Stomach (tissue), 9 donors: ENCODE data around the gene ARFGAP1. TPM values are rescaled to one million over a fixed set of nuclear protein-coding genes. Genes with fewer than 3 reads are reported as not detected.

ENCODE experiments used
- DNase-seq, 2 donors: peaks; one replicate each; pipeline versions ENCODE4 v3.0.0 to v3.0.0-alpha.2; 2013 to 2019
- H3K27ac ChIP-seq, 5 donors: fragments of 200-600 bp in 4 of 5; sonication (generic) in 4 of 5; one replicate each; pipeline ENCODE4 v1.5.1; 2013 to 2019; ENCODE audit warnings: mild to moderate bottlenecking in 1 of 5, moderate library complexity in 1 of 5
- H3K27me3 ChIP-seq, 3 donors: fragments of 200-600 bp; sonication (generic); one replicate each; pipeline ENCODE4 v1.5.1; 2017 to 2019; ENCODE audit warnings: mixed run types in 1 of 3
- H3K36me3 ChIP-seq, 4 donors: fragments of 200-600 bp; sonication (generic); 1 replicate in 3 of 4; 2 replicates in 1 of 4; pipeline ENCODE4 v1.5.1; 2016 to 2019
- H3K4me1 ChIP-seq, 4 donors: fragments of 200-600 bp; sonication (generic); one replicate each; pipeline ENCODE4 v1.5.1; 2016 to 2019
- H3K4me3 ChIP-seq, 4 donors: fragments of 200-600 bp; sonication (generic) in 3 of 4; one replicate each; pipeline ENCODE4 v1.5.1; 2016 to 2019; ENCODE audit warnings: mild to moderate bottlenecking in 1 of 4
- H3K9me3 ChIP-seq, 4 donors: fragments of 200-600 bp; sonication (generic); one replicate each; pipeline ENCODE4 v1.5.1; 2016 to 2019
- CTCF ChIP-seq, 7 experiments: fragments of 450-650 bp in 4 of 7; fragments of 200-600 bp in 3 of 7; sonication (generic) in 3 of 7; IDR thresholded peaks; one replicate each; pipeline ENCODE4 v1.5.1; 2016 to 2019; ENCODE audit warnings: antibody characterized with exemption in 7 of 7, control low read depth in 2 of 7, mild to moderate bottlenecking in 1 of 7
- EP300 ChIP-seq: sonication (generic); formaldehyde crosslinking; IDR thresholded peaks from one replicate; pipeline ENCODE4 v1.6.1; 2017; ENCODE audit warnings: antibody characterized with exemption
- POLR2A ChIP-seq, 4 donors: fragments of 450-650 bp; IDR thresholded peaks; one replicate each; pipeline ENCODE4 v1.6.1; 2016; ENCODE audit warnings: antibody characterized with exemption in 4 of 4, control low read depth in 2 of 4, mild to moderate bottlenecking in 1 of 4, moderate library complexity in 1 of 4
- POLR2AphosphoS5 ChIP-seq, 3 donors: sonication (generic); formaldehyde crosslinking; IDR thresholded peaks; one replicate each; pipeline ENCODE4 v1.6.1; 2016; ENCODE audit warnings: antibody characterized with exemption in 3 of 3
- WGBS, 5 donors: extraction: QIAGEN DNeasy Blood & Tissue Kit in 3 of 5; methylation state at CpG; one replicate each; pipeline versions ENCODE4 v1.1.5 to v1.1.7; 2013 to 2018; 5-methylcytosine and 5-hydroxymethylcytosine counted together
- intact Hi-C: fragments of 100-400 bp; cut with DNase I; formaldehyde crosslinking; loops from one replicate; pipeline ENCODE4 v1.15.1; 2023; ENCODE audit warnings: low total_unique reads
- polyA plus RNA-seq, 3 donors: library from polyadenylated mRNA; stranded (reverse); fragments of 200-250 nt; gene quantifications; one replicate each; pipeline ENCODE4 v1.2.3, GENCODE V29; 2013
- total RNA-seq, 5 donors: library from RNA; depleted of rRNA; stranded (reverse); fragments of >200 nt; gene quantifications; one replicate each; pipeline versions ENCODE4 v1.1.0 to v1.2.3, GENCODE V29; 2014 to 2016
- donor health status: healthy with polysubstance abuse.
- donor health status: Bipolar disorder and iron deficiency.
- donor health status: healthy.

Gene ARFGAP1
- total and polyA plus RNA-seq, 8 donors: 51.3 to 146 (median 59.4) TPM

- intact Hi-C loops: no loop called here
- 16 to 34% (median 25%) methylated on average over 17 to 20 of the region's 20 CpGs for WGBS, 5 donors
- no peak for DNase-seq
- peak overlapping the region; percentile 92 to 100 (median 99) for H3K4me3 ChIP-seq
- H3K4me1 ChIP-seq: peaks cover 21 to 35% (median 29%) of the 10 kb centered on the region in 4 donors
- H3K36me3 ChIP-seq: peaks cover 30 to 37% (median 35%) of the 10 kb centered on the region in 4 donors
- H3K27ac ChIP-seq: peak overlapping the region in 1 of 5 donors; percentile 88
- no peak for TF ChIP-seq CTCF (IDR thresholded peaks at IDR 0.05)
- no peaks in the 10 kb centered on the region for H3K9me3 ChIP-seq
- H3K27me3 ChIP-seq: no peaks in the 10 kb centered on the region
Measured at GRCh38 chr20:63273635-63274380, 1.2 kb downstream of the ARFGAP1 start.

GRCh38 chr20:63274381-63275228, 2.0 kb downstream of the ARFGAP1 start:
- Histone ChIP-seq H3K27me3 (no peaks in the 10 kb centered on the region), H3K4me1 (peaks cover 21 to 35% (median 29%) of the 10 kb centered on the region in 4 donors), H3K9me3 (no peaks in the 10 kb centered on the region), H3K36me3 (peaks cover 38 to 45% (median 43%) of the 10 kb centered on the region in 4 donors), H3K27ac (no peak overlapping the region), H3K4me3 (peak overlapping the region in 2 of 4 donors; percentile 92 to 98)
- TF ChIP-seq CTCF (IDR thresholded peaks at IDR 0.05) (no peak), EP300 (no peak), POLR2A (IDR thresholded peaks at IDR 0.05) (no peak), POLR2AphosphoS5 (IDR thresholded peaks at IDR 0.05) (no peak)
- intact Hi-C loops: no loop called here
- WGBS, 5 donors: 59 to 74% (median 65%) methylated on average over 13 to 17 of the region's 17 CpGs
- no peak for DNase-seq

- no peak for TF ChIP-seq EP300
- no peak for TF ChIP-seq POLR2AphosphoS5 (IDR thresholded peaks at IDR 0.05)
- TF ChIP-seq CTCF (IDR thresholded peaks at IDR 0.05): no peak
- no peak for TF ChIP-seq POLR2A (IDR thresholded peaks at IDR 0.05)
- Histone ChIP-seq H3K27ac (no peak overlapping the region), H3K4me1 (peaks cover 21 to 35% (median 29%) of the 10 kb centered on the region in 4 donors), H3K27me3 (no peaks in the 10 kb centered on the region), H3K4me3 (no peak overlapping the region), H3K9me3 (no peaks in the 10 kb centered on the region), H3K36me3 (peaks cover 48 to 57% (median 55%) of the 10 kb centered on the region in 4 donors)
- intact Hi-C loops: no loop called here
- WGBS, 5 donors: 92 to 96% (median 93%) methylated on average over 12 to 18 of the region's 18 CpGs
- DNase-seq: no peak
Measured at GRCh38 chr20:63275825-63276224, 3.2 kb downstream of the ARFGAP1 start.

- intact Hi-C loops: no loop called here
- no peak overlapping the region for H3K27ac ChIP-seq
- H3K4me1 ChIP-seq: peaks cover 18 to 27% (median 25%) of the 10 kb centered on the region in 4 donors
- TF ChIP-seq POLR2AphosphoS5 (IDR thresholded peaks at IDR 0.05): no peak
- no peak for TF ChIP-seq CTCF (IDR thresholded peaks at IDR 0.05)
- no peak for TF ChIP-seq POLR2A (IDR thresholded peaks at IDR 0.05)
- TF ChIP-seq EP300: no peak
- no peak for DNase-seq
- WGBS, 5 donors: 92 to 95% (median 94%) methylated on average over 16 to 20 of the region's 20 CpGs
- H3K27me3 ChIP-seq: no peaks in the 10 kb centered on the region
- H3K9me3 ChIP-seq: no peaks in the 10 kb centered on the region
- H3K4me3 ChIP-seq: no peak overlapping the region
- peaks cover 48 to 68% (median 66%) of the 10 kb centered on the region in 4 donors for H3K36me3 ChIP-seq
Measured at GRCh38 chr20:63276956-63277355, 4.3 kb downstream of the ARFGAP1 start.
